Activated CD4-positive, alpha-beta T cell treated with anti-CD3 and anti-CD28 coated beads, Interleukin-2, amount 50 U/mL, for 4 hours (primary cell): ENCODE data around the gene ESRRG.
"Not testable (repeated sequence)": the region's sequence is repeated elsewhere in the genome, so short reads cannot be mapped to it uniquely, and the experiment has no call there.

ENCODE experiments used
- DNase-seq, 2 experiments: peaks; one replicate each; pipeline ENCODE4 v3.0.0-alpha.2; 2020

The ESRRG gene

GRCh38 chr1:216723274-216723780 is at the start of gene ESRRG:
ESRRG (minus strand) TSS chr1:216723429; CDS start chr1:216723299, 130 bp downstream.
- DNase-seq, result no peak

- no peak for DNase-seq
Observed at GRCh38 chr1:216771922-216772321, 48.7 kb upstream of the ESRRG start.

DNA sequence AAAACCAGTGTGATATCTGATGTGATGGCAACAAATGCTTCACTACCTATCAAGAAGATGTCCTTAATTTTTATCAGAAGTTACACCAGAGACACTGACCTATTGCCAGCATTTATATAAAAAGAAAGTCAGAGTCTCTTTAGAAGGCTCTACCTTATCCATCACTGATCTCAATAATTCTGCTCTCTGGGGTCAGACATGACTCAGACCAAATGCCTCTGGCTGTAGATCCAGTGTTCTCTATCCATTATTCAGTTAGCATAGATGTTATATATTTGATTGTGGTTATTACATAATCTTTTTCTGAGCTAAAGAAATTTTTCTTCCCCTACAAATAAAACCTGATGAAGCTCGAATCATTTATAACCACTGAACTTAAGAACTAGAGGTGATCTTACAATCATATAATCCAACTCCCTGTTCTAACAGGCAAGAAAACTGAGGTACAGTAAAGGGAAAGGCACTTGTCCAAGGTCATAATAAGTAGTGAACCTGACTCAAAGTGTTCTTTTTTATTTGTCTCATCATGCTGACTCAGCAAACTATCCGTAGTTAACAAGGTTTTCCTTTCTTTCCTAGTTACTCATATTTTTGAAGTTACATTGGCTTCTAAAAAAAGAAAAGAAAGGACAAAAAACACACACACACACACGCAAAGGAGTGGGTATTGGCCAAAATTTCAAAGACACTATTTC is 43.6 kb upstream of the ESRRG start:
- no peak for DNase-seq

DNA sequence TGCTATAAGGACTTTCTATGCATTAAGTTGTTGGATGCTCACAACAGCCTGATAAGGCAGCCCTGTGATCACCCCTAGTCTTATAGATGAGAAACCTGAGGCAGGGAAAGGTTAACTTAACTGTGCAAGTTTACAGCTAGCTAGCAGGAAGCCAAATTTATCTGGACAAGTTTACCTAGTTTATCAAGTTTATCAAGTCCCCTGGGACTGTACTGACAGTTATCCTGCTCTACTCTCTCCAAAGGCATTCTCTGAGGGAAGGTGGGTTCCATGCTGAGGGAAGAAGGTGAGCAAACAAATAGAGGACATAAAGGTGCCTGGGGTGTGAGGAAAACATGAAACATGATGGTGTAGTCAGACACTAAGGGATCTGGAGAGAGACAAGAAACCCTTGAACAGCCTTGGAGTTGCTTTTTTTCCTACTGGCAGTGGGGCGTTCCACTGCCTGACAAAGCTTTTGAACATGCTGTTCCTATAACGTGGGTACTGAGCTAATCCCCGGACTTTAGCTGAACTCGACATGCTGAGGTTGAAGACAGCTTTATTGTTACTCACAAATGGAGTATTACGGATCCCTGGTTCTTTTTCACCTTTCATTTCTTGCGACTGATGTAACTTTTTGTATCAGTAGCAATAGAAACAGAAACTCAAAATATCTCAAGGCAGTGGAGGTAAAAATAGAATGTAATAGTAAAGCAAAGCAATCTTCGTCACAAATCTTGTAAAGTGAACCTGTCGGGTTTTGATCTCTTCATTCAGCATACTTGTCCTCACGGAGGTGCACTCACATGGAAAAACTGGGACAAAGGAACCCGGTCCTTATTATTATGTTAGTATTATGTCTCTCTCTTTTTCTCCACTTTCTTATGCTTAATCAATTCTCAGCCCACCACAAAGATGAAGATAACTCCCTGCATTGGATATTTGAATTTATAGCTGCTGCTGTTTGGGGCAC is 42.4 kb upstream of the ESRRG start:
- no peak for DNase-seq

GRCh38 chr1:216758161-216758560 is 34.9 kb upstream of the ESRRG start:
- no peak for DNase-seq

GRCh38 chr1:216757110-216757509 is 33.9 kb upstream of the ESRRG start:
- DNase-seq, result no peak

- DNase-seq, result no peak
Observed at GRCh38 chr1:216750961-216751360, 27.7 kb upstream of the ESRRG start.

- no peak for DNase-seq
Observed at GRCh38 chr1:216750031-216750627, 26.9 kb upstream of the ESRRG start.

DNA sequence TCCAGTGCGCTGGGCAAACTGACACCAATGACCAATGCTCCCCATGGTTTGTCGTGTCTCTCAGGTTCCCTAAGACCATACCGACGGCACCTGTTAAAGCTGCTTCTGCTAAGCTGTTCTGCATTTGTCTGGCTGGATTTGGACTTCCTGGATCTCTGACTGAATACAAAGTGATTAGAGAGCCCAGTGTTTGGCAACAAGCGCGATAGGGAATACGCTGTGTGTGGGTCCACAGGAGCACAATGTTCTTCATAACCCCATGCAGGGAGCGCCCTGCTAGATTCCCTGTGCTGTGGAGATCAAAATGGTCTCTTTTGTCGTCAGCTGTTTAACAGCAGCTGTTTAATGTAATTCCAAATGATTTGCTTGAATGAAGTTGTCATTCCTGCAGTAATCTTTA is 26.0 kb upstream of the ESRRG start:
- DNase-seq, result no peak

- DNase-seq, result no peak
Observed at GRCh38 chr1:216742625-216743024, 19.4 kb upstream of the ESRRG start.

- DNase-seq, result no peak
Observed at GRCh38 chr1:216740331-216740730, 17.1 kb upstream of the ESRRG start.

GRCh38 chr1:216739793-216740192 is 16.6 kb upstream of the ESRRG start:
- DNase-seq, result no peak

GRCh38 chr1:216732121-216732520 is 8.9 kb upstream of the ESRRG start:
- DNase-seq, result no peak

DNA sequence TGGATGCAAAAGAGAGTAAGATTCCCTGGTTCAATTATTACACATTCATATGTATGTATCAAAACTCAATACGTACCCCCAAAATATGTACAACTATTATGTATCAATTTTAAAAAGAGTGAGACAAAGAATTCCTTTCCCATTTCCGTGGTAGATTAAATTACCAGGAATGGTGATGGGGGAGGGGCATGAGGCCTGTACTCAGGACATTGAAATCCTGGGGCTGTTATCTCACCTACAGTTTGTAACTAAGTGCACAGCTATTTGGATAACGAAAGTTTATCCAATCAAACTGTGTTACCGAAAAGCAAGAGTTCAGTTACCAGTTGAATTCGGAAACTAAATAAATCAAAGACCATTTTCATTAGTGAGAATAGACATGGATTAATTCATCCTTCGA is 8.3 kb upstream of the ESRRG start:
- DNase-seq, result no peak

DNA sequence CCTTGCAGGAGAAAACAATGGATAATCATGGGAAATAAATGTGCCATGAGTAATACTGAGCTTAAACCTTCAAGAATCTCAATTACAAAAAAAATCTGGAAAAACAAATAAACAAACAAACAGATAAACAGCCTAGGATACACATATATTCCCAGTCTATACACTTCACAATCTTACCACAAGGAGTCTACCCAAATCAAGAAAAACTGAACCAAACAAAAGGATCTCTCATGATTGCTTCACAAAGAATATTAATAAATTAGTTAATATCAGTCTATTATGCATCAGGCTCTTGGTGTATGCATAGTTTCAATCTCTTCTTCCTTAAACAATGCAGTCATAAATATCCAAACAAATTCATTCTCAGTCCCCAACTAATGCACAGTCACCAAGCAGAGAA is 3.2 kb upstream of the ESRRG start:
- DNase-seq, result no peak

GRCh38 chr1:216722821-216723220 is 408 bp downstream of the ESRRG start:
- DNase-seq, result no peak

- DNase-seq, result no peak
Observed at GRCh38 chr1:216721863-216722262, 1.4 kb downstream of the ESRRG start.

GRCh38 chr1:216721062-216721461 is 2.2 kb downstream of the ESRRG start:
- DNase-seq, result no peak

DNA sequence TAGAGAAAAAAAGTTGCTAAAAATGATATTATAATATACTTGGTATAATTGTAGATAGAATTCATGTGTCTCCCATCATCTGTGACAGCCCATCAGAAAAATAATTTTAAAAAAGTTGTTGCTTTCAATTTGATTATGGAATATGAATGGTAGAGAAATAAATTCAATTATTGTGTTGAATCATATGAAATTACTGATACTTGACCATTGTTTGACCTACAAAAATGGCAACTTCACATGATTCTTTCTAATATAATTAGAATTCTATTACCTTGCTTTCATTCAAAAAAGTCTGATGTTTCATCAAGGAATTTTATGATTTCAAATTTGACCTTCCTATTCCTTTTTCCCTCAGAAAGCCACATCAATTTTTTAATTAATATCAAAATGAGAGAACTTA is 11.5 kb downstream of the ESRRG start:
- no peak for DNase-seq

DNA sequence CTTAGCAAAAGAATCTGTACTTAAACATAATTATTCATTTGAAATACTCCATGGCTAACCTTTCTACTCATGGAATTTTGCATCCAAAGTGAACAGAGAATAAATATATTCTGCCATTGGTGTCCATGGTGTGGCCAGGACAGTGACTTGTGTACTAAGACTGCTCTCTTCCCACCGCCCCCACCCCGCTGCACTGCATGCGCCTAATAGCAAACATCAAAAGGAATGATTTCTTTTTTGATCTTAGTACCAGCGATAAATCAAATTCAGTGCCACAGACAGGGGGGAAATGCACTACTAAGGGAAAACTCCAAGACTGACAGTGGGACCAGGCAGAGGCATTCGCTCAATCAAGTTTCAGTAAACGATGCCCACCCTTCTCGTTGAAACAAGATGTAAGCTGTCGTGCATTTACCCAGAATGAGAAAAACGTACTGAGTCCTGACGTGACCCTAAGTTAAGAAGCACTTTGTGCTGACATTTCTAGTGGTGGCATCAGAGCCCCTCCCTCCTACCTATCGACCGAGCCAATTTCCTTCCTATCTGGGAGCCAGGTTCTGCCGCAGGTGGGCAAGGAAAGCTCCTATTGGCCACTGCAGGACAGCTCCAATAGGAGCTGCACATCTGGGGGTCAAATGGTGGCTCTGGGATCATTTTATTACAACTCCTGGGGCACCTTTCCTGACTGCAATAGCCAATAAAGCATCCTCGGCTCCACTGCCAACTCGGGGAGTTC is 12.5 kb downstream of the ESRRG start:
- DNase-seq, result no peak

- DNase-seq, result no peak
Observed at GRCh38 chr1:216710055-216710454, 13.2 kb downstream of the ESRRG start.

DNA sequence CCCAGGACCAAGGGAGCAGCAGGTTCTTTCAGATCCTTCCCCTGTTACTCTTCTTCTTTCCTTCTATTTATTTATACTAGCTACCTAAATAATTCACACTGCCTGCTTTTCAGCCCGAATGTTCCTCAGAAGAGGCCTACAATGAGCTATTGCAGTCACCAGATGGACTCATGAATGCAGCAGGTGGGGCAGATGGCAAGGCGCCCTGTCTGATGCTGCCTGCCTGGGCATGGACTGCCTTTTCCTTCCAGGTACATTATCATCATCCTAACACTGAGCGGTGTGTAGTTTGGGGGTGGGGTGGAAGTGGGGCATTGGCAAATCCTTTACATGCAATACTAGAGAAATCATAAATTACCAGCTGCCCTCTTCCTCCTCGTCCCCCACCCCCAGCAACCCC is 17.6 kb downstream of the ESRRG start:
- no peak for DNase-seq

DNA sequence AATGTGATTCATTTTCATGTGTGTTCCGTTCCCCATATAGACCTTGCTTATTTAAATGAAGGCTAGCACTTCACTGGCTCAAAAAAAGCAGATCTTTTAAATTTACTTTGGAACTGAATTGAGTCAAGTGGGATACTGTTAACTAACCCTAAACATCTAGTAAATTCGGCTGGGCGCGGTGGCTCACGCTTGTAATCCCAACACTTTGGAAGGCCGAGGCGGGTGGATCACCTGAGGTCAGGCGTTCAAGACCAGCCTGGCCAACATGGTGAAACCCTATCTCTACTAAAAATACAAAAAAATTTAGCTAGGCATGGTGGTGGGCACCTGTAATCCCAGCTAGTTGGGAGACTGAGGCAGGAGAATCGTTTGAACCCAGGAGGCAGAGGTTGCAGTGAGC is 19.2 kb downstream of the ESRRG start:
- DNase-seq, result not testable (repeated sequence)
